ENCODE data around the gene ART4.

DNA sequence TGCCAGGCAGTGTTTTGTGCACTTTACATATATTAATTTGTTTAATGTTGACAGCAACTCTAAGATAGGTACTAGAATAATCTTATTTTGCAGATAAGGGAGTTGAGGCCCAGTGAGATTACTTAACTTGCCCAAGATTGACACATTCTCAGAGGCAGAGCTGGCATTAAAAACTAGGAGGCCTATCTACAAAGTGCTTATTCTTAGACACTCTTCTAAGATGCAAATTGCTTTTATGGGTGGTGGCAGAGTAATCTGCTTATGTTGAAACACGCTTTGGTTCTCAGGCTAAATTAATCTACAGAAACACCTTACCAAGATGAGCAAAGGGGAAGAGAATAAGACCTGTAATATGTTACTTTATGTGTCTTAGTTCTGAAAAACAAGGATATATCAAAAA lies 35.2 kb upstream of the ART4 start:
- TF ChIP-seq EP300 (conservative IDR thresholded peaks at IDR 0.05; ENCODE audit: poor library complexity, severe bottlenecking) (no peak), RAD21 (conservative IDR thresholded peaks at IDR 0.05) (no peak)

All from neural cell (in vitro differentiated cells).